Right cardiac atrium (tissue), 5 donors: ENCODE results near the gene ACER1. TPM values are rescaled to one million over a fixed set of nuclear protein-coding genes. Genes with fewer than 3 reads are reported as not detected.
"Not testable (repeated sequence)": the region's sequence is repeated elsewhere in the genome, so short reads cannot be mapped to it uniquely, and the experiment has no call there.

Experiments
- ATAC-seq, 2 donors: fragments of 200-7000 bp; cut with Tn5 transposase; one replicate each; pipeline versions ENCODE4 v1.8.0 to v1.9.1; 2020; ENCODE audit warnings: moderate library complexity in 2 of 2, mild to moderate bottlenecking in 1 of 2
- DNase-seq, 3 donors: peaks; one replicate each; pipeline ENCODE4 v3.0.0-alpha.2; 2020
- H3K27ac ChIP-seq: one replicate; pipeline ENCODE4 v1.5.1; 2013; ENCODE audit warnings: mild to moderate bottlenecking, low read length, control low read depth, moderate library complexity
- H3K27me3 ChIP-seq: one replicate; pipeline ENCODE4 v1.6.1; 2013; ENCODE audit not compliant: control insufficient read depth, insufficient read depth
- H3K4me1 ChIP-seq: one replicate; pipeline ENCODE4 v1.6.1; 2013; ENCODE audit warnings: low read length; ENCODE audit not compliant: control insufficient read depth, insufficient read depth
- H3K4me3 ChIP-seq: one replicate; pipeline ENCODE4 v1.5.1; 2013; ENCODE audit warnings: low read length, control low read depth
- H3K9me3 ChIP-seq: one replicate; pipeline ENCODE4 v1.6.1; 2013; ENCODE audit warnings: low read length; ENCODE audit not compliant: control insufficient read depth
- WGBS: extraction: QIAGEN DNeasy Blood & Tissue Kit; methylation state at CpG from one replicate; pipeline ENCODE4 v1.1.7; 2013; 5-methylcytosine and 5-hydroxymethylcytosine counted together
- intact Hi-C, 4 donors: fragments of 100-400 bp; cut with DNase I; formaldehyde crosslinking; loops; one replicate each; pipeline versions ENCODE4 v1.11.0 to v1.14.0; 2022 to 2023
- polyA plus RNA-seq: library from polyadenylated mRNA; stranded (reverse); fragments of 200-250 nt; gene quantifications from one replicate; pipeline ENCODE4 v1.2.3, GENCODE V29; 2013
- total RNA-seq, 4 donors: library from RNA; stranded (reverse); fragmentation: NEBNext Ultra II Directional; extraction: Animal tissue kit (Norgen Biotek cat#: 25700); gene quantifications; one replicate each; pipeline ENCODE4 v1.2.1, GENCODE V29; 2021
- donor health status: healthy with polysubstance abuse.
- donor health status: DM: no; HTN: yes; CAD: no.
- donor health status: DM: no; HTN: no; CAD: no.
- donor health status: DM: no; HTN: yes; CAD: no; lungs with severe emphysema.
- donor health status: DM: yes; HTN: yes; CAD: no.

The ACER1 gene
- total and polyA plus RNA-seq, 5 donors: not detected

GRCh38 chr19:6287269-6287885, 46.0 kb downstream of the ACER1 start:
- WGBS: 76% methylated on average over 6 of the region's 6 CpGs
- H3K27ac ChIP-seq: no peak overlapping the region
- intact Hi-C loops: no loop called here
- peaks cover 19% of the 10 kb centered on the region for H3K9me3 ChIP-seq
- H3K4me3 ChIP-seq: no peak overlapping the region
- no peaks in the 10 kb centered on the region for H3K4me1 ChIP-seq
- ATAC-seq: no peak
- DNase-seq: no peak
- H3K27me3 ChIP-seq: no peaks in the 10 kb centered on the region

DNA sequence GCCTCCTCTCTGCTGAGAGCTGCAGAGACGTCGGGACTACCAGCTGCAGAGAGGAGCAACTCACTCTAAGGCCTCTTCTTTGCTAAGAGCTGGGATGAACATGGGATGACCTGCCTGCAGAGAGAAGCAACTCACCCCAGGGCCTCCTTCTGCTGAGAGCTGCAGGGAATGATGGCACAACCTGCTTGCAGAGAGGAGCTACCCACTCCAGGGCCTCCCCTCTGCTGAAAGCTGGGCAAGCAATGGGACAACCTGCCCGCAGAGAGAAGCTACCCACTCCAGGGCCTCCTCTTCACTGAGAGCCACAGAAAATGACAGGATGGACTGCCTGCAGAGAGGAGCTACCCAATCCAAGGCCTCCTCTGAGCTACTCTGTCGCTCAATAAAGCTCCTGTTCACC, 46.7 kb downstream of the ACER1 start:
- Histone ChIP-seq H3K4me3 (no peak overlapping the region), H3K9me3 (peaks cover 12% of the 10 kb centered on the region), H3K4me1 (no peaks in the 10 kb centered on the region), H3K27me3 (no peaks in the 10 kb centered on the region), H3K27ac (no peak overlapping the region)
- intact Hi-C loops: no loop called here
- ATAC-seq (no peak), DNase-seq (no peak)
- 83% methylated on average over 4 of the region's 4 CpGs for WGBS

DNA sequence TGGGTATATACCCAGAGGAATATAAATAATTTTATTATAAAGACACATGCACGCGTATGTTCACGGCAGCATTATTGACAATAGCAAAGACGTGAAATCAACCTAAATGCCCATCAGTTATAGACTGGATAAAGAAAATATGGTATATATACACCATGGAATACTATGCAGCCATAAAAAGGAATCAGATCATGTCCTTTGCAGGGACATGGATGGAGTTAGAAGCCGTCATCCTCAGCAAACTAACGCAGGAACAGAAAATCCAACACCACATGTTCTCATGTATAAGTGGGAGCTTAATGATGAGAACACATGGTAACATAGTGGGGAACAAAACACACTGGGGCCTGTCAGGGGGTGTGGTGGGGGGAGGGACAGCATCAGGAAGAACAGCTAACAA, 51.0 kb downstream of the ACER1 start:
- not testable (repeated sequence) for H3K9me3 ChIP-seq, ATAC-seq, H3K27ac ChIP-seq, DNase-seq, H3K27me3 ChIP-seq, H3K4me3 ChIP-seq
- peaks cover 14% of the 10 kb centered on the region for H3K4me1 ChIP-seq
- 80% methylated on average over 6 of the region's 6 CpGs for WGBS
- intact Hi-C loops: loop anchor here in 1 of 4 donors (5.0 kb wide), 1 partner anchor 60 kb away; no protein-coding TSS in a partner anchor

DNA sequence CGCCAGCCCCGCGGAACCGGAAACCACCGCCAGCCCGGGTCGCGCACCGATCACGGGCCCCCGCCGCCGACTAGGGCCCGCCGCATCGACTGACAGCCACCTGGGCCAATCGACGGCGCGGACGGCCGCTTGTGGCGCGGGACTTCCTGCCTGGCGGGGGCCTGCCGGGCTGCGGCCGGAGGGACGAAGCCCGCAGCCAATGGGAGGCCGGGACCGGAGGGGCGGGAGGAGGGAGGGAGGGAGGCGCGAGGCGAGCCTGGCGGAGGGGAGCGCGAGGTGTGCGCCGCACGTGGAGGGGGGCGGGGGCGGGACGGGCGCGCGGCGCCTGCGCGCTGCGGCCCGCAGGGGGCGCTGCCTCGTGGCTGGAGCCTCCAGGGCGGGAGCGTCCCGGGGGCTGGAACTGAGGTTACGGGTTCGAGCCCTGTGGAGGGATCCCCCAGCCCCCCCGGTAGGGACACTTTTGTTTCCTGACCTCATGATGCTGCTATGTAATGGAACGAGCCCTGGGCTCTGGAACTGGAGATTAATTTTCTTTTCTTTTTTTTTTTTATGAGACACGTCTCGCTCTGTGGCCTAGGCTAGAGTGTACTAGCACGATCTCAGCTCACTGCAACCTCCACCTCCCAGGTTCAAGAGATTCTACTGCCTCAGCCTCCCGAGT, 53.4 kb downstream of the ACER1 start, which contains the start of gene MLLT1:
TSS of gene MLLT1 (minus strand) at position 45 of the 661 bp plus-strand sequence. CDS start 191 bp downstream, outside the sequence.
- DNase-seq: peak; percentile 97 to 99 (median 99)
- H3K27ac ChIP-seq: peak within 1 kb of the TSS; percentile 84
- H3K4me3 ChIP-seq: peak within 1 kb of the TSS; percentile 99
- no peaks in the 10 kb centered on the region for H3K27me3 ChIP-seq
- 5% methylated on average over 65 of the region's 66 CpGs for WGBS
- intact Hi-C loops: loop anchor here in 2 of 4 donors (5.0 kb wide), 1 partner anchor 58 kb away; no protein-coding TSS in a partner anchor
- H3K9me3 ChIP-seq: no peaks in the 10 kb centered on the region
- ATAC-seq: peak; percentile 97
- peaks cover 36% of the 10 kb centered on the region for H3K4me1 ChIP-seq

- H3K4me1 ChIP-seq: peaks cover 41% of the 10 kb centered on the region
- intact Hi-C loops: loop anchor here in 1 of 4 donors (5.0 kb wide), 1 partner anchor 57 kb away; no protein-coding TSS in a partner anchor
- DNase-seq (peak in 1 of 3 donors; percentile 41), ATAC-seq (no peak)
- H3K27me3 ChIP-seq: no peaks in the 10 kb centered on the region
- peak overlapping the region; percentile 84 for H3K27ac ChIP-seq
- H3K4me3 ChIP-seq: peak overlapping the region; percentile 99
- under 1% methylated on average over 57 of the region's 59 CpGs for WGBS
- no peaks in the 10 kb centered on the region for H3K9me3 ChIP-seq
These were observed 53.8 kb downstream of the ACER1 start for GRCh38 chr19:6279620-6279930.

DNA sequence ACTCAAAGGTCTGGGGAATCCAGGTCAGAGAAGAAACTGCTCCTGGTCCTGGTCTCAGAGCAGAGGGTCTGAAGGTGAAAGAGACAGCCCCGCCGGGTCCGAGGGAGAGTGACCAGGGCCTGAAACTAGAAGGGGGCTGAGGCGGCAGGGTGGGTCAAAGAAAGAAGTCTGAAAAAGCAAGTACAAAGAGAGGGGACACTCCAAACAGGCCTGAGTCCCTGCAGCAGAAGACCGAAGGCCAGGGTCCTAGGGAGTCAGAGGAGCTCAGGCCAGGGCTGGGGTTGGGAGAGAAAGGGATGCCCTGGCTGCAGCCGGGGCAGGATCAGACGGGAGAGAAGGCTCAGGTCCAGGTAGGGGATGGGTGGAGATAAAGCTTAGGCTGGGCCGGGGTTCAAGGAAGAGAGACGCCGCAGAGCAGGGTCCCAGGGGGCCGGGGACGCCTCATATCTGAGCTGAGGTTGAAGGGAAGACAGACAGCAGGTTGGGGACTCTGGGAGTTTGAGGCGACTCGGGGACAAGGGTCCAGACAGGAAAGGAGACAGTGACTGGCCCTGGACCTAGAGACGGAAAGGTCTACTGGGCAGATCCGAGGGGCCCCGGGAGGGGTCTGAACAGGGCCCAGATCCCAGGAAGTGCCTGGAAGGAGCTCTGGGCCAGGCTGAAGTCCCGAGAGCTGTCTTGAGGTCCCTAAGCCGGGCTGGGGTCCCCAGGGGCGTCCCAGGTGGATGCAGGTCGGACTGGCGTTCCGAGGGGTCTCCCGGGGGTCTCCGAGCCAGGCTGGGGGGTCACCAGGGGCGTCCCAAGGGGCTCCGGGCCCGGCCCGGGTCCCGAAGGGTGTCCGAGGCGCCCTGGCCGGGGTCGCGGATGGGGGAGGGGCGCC, 54.4 kb downstream of the ACER1 start:
- Histone ChIP-seq H3K27ac (peak overlapping the region; percentile 79), H3K27me3 (no peaks in the 10 kb centered on the region), H3K9me3 (no peaks in the 10 kb centered on the region), H3K4me3 (peak overlapping the region; percentile 99), H3K4me1 (peaks cover 45% of the 10 kb centered on the region)
- DNase-seq: peak; percentile 39 to 79 (median 72)
- WGBS: 5% methylated on average over 36 of the region's 36 CpGs
- intact Hi-C loops: loop anchor here in 1 of 4 donors (5.0 kb wide), 1 partner anchor 57 kb away; no protein-coding TSS in a partner anchor
- ATAC-seq: no peak

DNA sequence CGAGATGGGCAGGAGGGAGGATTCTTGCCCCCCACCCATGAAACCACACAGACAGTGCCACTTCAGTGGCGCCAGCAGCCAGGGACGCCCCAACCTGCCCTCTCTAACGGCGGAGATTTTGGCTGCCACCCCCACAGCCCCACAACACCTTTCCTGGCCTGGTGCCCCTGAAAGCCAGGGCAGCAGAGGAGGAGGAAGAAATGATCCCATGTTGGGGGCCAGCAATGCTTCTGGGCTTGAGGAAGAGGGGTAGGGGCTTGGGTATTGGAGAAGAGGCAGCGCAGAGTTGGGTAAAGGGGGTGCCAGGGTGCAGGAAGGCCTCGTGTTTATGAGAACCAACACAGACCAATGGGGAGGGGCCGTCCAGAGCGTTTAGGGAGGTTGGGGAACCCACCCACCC, 55.4 kb downstream of the ACER1 start:
- Histone ChIP-seq H3K27ac (no peak overlapping the region), H3K4me3 (no peak overlapping the region), H3K27me3 (no peaks in the 10 kb centered on the region), H3K9me3 (no peaks in the 10 kb centered on the region), H3K4me1 (peaks cover 50% of the 10 kb centered on the region)
- no peak for ATAC-seq
- DNase-seq: no peak
- 66% methylated on average over 9 of the region's 9 CpGs for WGBS
- intact Hi-C loops: loop anchor here in 1 of 4 donors (5.0 kb wide), 1 partner anchor 56 kb away; no protein-coding TSS in a partner anchor

DNA sequence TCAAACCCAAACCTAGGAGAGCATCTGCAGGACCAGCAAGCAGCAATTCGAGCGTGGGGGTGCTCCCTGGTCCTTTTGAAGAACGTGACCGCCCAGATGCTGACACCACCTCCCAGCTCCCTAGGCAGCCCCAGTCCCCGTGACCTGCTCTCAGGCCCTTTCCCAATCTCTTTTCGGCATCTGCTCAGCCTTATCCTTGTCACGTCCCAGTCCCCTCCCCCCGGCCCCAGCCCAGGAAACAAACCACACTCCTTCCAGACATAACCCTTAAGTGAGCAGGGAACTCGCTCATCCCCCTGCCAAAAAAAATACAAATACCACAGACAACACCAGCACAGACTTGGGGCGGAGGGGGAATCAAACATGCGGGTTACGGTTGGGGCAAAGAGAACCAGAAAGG, 57.0 kb downstream of the ACER1 start:
- intact Hi-C loops: loop anchor here in 1 of 4 donors (5.0 kb wide), 1 partner anchor 54 kb away; no protein-coding TSS in a partner anchor
- Histone ChIP-seq H3K9me3 (no peaks in the 10 kb centered on the region), H3K27me3 (no peaks in the 10 kb centered on the region), H3K4me1 (peaks cover 56% of the 10 kb centered on the region), H3K27ac (peak overlapping the region; percentile 95), H3K4me3 (no peak overlapping the region)
- DNase-seq (peak; percentile 76 to 88 (median 86)), ATAC-seq (no peak)
- WGBS: 38% methylated on average over 12 of the region's 12 CpGs

- H3K27ac ChIP-seq: peak overlapping the region; percentile 95
- DNase-seq: no peak
- no peak for ATAC-seq
- WGBS: 82% methylated on average over 18 of the region's 18 CpGs
- H3K9me3 ChIP-seq: no peaks in the 10 kb centered on the region
- H3K27me3 ChIP-seq: no peaks in the 10 kb centered on the region
- no peak overlapping the region for H3K4me3 ChIP-seq
- intact Hi-C loops: loop anchor here in 1 of 4 donors (5.0 kb wide), 1 partner anchor 53 kb away; no protein-coding TSS in a partner anchor
- peaks cover 65% of the 10 kb centered on the region for H3K4me1 ChIP-seq
These were observed 58.2 kb downstream of the ACER1 start for GRCh38 chr19:6275170-6275744.

- intact Hi-C loops: loop anchor here (5.0 kb wide), 3 partner anchors 37 to 52 kb away; no protein-coding TSS in a partner anchor
- H3K4me1 ChIP-seq: peaks cover 65% of the 10 kb centered on the region
- 53% methylated on average over 15 of the region's 15 CpGs for WGBS
- H3K4me3 ChIP-seq: no peak overlapping the region
- no peaks in the 10 kb centered on the region for H3K27me3 ChIP-seq
- peak overlapping the region; percentile 95 for H3K27ac ChIP-seq
- DNase-seq (peak in 2 of 3 donors; percentile 68 to 76), ATAC-seq (no peak)
- H3K9me3 ChIP-seq: no peaks in the 10 kb centered on the region
These were observed 58.7 kb downstream of the ACER1 start for GRCh38 chr19:6274756-6275155.
